Measurements from ENCODE around the gene TMLHE.
"Not testable (repeated sequence)": the region's sequence is repeated elsewhere in the genome, so short reads cannot be mapped to it uniquely, and the experiment has no call there.

Gene TMLHE

DNA sequence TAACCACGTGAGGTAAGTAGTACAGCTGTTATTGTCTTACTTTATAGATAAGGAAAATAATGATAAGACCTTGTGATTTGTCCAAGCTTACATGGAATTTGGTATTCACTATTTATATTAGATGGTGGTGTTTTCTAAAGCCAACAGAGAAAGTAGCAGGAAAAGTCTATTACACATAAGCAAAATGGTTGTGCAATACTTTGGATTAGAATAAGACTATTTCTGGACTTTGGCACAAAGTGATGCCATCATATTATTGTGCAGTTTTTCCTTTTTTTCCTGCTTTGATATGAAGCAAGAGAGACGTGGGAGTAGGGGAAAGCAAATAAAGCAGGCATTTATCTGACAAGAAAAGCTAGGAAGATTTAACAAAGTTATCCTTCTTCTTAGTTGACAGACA, 117.6 kb downstream of the TMLHE start:
- DNase-seq (ENCODE audit: low spot score), result not testable (repeated sequence)

DNA sequence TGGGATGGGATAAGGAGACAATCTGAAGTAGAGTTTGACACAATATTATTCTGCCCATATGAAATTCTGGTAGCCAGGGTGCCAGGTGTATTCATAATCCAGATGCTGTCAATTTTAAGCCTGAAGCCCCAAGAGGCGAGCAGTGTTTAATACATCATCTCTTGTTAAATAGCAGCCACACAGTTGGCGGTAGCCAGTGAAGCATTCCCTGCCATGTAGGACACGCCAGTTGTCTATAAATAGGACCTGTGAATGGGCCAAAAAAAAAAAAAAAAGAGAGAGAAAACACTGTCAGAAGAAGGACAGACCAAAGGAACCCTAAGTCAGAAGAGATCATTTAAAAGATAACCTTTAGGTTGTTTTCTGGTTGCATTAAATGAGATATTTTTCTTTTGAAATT, 121.3 kb downstream of the TMLHE start:
- not testable (repeated sequence) for DNase-seq (ENCODE audit: low spot score)

DNA sequence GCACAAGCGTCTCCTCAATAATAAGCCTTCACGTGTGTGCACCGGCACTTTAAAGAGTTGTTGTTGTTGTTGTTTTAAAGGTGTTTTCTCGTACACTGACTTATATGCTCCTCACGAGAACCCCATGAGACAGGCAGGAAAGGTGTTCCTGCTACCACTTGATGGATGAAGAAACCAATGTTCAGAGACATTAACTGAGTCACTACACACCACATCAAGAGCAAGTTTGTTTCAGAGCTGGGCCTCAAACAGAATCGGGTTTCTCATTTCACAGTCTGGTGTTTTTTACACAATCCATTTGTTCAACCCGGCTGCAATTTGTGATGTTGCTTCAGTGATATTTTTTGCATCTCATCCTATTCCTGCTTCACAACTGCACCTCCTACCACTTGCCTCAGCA, 135.6 kb downstream of the TMLHE start:
- DNase-seq (ENCODE audit: low spot score), result not testable (repeated sequence)

GRCh38 chrX:155466269-155466938, 146.3 kb downstream of the TMLHE start:
- DNase-seq (ENCODE audit: low spot score), result not testable (repeated sequence)

DNA sequence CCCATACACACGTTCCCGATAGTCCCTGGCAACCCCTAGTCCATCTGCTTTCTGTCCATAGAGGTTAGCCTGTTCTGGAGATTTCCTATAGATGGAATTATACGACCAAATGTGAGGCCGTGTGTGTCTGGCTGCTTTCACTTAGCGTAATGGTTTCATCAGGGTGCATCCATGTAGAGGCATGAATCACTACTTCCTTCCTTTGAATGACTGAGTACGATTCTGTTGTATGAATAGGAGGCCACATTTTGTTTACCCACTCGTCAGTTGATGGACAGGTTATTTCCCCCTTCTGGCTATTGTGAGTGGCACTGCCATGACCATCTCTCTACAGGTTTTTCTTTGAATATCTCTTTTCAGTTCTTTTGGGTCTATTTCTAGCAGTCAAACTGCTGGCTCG, 152.3 kb downstream of the TMLHE start:
- DNase-seq (ENCODE audit: low spot score), result not testable (repeated sequence)

- not testable (repeated sequence) for DNase-seq (ENCODE audit: low spot score)
These were observed 154.3 kb downstream of the TMLHE start, which contains the start of gene F8A3 for GRCh38 chrX:155458471-155458870. TSS of gene F8A3 (minus strand) at chrX:155458620. CDS start at chrX:155458600, 20 bp downstream.

GRCh38 chrX:155457761-155458447, 154.8 kb downstream of the TMLHE start:
- not testable (repeated sequence) for DNase-seq (ENCODE audit: low spot score)

DNA sequence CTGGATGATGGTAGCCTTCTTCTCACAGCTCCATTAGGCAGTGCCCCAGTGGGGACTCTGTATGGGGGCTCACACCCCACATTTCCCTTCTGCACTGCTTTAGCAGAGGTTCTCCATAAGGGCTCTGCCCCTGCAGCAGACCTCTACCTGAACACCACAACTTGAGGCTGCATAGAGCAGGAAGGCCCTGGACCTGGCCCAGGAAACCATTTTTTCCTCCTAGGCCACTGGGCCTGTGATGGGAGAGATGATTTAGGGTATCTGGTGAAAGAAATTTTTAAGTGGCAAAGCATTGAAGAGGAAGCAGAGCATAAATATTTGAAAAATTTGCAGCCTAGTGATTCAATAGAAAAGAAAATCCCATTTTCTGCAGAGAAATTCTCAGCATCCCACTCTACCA, 171.7 kb downstream of the TMLHE start:
- no peak for DNase-seq (ENCODE audit: low spot score)
